ENCODE results near the gene HNRNPF.

Gene HNRNPF

GRCh38 chr10:43421519-43421918 is 12.5 kb upstream of the HNRNPF start:
- DNase-seq (ENCODE audit: low read depth in 1 of 2, low spot score in 1 of 2) = no peak

DNA sequence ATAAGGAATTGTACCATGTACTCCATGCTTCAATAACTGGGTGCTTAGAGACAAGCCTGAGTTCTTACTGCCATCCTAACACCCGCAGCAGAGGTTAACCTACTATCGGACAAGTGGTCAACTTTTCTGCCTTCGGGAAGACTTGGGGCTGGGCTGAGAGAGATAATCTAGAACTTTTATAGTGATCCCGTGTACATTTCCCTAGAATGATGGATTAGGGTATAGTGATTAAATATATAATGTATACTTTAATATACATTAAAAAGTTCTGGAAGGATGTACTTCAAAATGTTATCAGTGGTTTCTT is 12.2 kb upstream of the HNRNPF start:
- DNase-seq (ENCODE audit: low read depth in 1 of 2, low spot score in 1 of 2) = no peak

DNA sequence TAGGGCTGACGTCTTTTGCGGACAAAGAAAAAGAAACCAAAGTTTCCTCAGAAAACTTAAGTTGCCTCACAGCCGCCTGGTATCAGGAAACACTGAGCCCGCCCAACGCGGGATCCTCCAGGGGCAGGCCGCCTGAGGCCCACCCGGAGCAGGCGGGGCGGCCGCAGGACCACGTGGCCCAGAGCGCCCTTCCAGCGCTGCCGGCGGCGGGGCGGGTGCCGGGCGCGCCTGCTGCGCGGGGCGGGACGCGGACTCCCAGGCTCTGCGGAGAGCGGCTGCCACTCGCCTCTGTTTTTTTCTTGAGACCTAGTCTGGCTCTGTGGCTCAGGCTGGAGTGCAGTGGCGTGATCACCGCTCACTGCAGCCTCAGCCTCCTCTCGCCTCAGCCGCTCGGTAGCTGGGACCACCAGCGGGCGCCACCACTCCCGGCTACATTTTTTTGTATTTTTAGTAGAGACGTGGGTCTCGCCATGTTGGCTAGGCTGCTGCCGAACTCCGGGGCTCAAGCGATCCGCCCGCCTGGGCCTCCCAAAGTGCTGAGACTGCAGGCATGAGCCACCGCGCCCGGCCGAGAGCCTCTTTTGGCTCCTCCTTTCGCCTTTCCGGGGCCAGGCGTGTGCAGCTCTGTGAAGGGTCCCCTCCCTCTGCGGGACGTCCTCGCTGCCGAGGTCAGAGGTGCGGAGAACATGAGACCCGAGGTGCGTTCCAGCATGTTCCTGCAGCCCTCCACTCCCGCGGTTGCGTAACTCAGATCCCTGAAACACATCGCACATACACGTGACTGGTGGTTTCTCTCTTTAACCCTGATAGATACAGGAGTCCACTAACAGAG is 11.6 kb upstream of the HNRNPF start:
- DNase-seq (ENCODE audit: low read depth in 1 of 2, low spot score in 1 of 2) = peak; percentile 46 to 74

GRCh38 chr10:43419997-43420368 is 11.0 kb upstream of the HNRNPF start:
- no peak for DNase-seq (ENCODE audit: low read depth in 1 of 2, low spot score in 1 of 2)

DNA sequence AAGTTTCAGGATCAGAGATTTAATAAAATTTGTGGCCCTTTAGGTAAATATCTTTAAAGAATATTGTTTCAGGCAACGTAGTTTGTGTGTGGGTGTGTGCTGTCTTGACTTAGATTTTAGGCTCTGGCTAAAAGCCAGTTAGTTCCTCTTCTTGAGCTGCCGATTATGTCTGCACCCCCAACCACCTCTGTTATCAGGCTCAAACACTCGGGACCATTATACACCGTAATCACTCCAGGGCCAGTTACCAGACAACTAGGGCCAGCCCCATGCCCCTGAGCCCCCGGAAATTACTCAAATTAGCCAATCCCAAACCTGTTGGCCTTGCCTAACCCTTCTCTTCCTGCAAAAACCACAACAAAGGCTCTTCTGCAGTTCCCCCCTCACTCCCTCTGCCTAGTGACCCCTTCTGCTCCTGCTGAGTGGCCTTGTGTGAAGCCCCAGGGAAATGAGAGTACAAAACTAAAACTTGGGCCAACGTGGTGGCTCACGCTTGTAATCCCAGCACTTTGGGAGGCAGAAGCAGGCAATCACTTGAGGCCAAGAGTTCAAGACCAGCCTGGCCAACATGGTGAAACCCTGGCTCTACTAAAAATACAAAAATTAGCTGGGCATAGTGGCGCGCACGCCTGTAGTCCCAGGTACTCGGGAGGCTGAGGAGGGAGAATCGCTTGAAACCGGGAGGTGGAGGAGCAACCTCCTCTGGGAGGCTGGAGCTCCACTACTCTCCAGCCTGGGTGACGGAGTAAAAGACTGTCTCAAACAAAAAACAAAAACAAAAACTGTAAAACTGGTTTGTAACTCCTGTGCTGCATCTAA is 9.2 kb upstream of the HNRNPF start:
- no peak for DNase-seq (ENCODE audit: low read depth in 1 of 2, low spot score in 1 of 2)

DNA sequence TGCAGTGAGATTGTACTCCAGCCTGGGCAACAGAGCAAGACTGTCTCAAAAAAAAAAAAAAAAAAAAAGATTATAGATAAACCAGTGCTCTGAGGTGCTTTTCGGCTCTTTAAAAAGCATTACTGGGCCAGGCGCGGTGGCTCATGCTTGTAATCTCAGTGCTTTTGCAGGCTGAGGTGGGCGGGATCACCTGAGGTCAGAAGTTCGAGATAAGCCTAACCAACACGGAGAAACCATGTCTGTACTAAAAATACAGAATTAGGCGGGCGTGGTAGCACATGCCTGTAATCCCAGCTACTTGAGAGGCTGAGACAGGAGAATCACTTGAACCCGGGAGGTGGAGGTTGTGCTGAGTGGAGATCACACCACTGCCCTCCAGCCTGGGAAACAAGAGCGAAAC is 6.6 kb upstream of the HNRNPF start:
- no peak for DNase-seq (ENCODE audit: low read depth in 1 of 2, low spot score in 1 of 2)

- no peak for DNase-seq (ENCODE audit: low read depth in 1 of 2, low spot score in 1 of 2)
Observed at GRCh38 chr10:43411536-43411935, 2.5 kb upstream of the HNRNPF start.

GRCh38 chr10:43410345-43410744 is 1.4 kb upstream of the HNRNPF start:
- DNase-seq (ENCODE audit: low read depth in 1 of 2, low spot score in 1 of 2) = no peak

- peak; percentile 39 to 51 for DNase-seq (ENCODE audit: low read depth in 1 of 2, low spot score in 1 of 2)
Observed at GRCh38 chr10:43409385-43410109, 561 bp upstream of the HNRNPF start.

DNA sequence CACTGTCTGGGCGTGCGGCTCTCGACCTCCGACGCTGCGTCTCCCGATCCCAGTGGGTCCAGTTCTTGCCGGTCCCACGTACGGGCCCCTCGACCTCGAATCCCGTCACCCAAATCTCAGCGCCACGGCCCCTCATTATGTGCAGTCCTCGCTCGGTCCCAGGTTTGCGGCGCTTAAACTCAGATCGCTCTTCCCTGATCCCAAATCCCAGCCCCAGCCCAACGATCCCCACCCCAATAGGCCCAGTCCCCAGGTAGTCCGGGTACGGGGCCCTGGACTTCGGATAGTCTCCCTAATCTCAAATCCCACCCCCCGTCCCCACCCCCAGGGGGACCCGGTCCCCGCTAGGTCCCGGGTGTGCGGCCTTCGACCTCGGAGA is 666 bp downstream of the HNRNPF start:
- DNase-seq (ENCODE audit: low read depth in 1 of 2, low spot score in 1 of 2) = no peak

- peak; percentile 43 to 81 for DNase-seq (ENCODE audit: low read depth in 1 of 2, low spot score in 1 of 2)
Observed at GRCh38 chr10:43407576-43408330, 1.2 kb downstream of the HNRNPF start.

DNA sequence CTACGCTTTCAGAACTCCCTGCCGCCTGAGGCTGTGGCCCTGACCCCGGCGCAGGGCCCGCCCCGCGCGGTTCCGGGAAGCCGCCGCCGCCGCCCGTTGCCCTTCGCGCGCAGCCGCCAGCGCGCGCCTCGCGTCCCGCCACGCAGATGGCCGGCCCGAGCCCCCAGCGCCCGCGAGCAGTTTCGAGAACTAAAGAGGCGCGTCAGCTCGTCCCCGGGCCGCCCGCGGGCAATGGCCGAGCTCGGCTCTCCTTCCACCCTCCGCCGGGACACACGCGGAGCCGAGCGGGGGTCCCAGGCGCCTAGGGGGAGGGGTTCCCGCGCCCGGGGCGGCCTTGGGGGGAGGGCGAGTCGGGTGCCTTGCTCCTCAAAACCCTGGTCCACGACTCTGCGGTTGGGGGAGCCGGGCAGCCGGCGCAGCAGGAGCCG is 1.8 kb downstream of the HNRNPF start:
- peak; percentile 17 to 50 for DNase-seq (ENCODE audit: low read depth in 1 of 2, low spot score in 1 of 2)

GRCh38 chr10:43404704-43405084 is 4.3 kb downstream of the HNRNPF start:
- no peak for DNase-seq (ENCODE audit: low read depth in 1 of 2, low spot score in 1 of 2)

DNA sequence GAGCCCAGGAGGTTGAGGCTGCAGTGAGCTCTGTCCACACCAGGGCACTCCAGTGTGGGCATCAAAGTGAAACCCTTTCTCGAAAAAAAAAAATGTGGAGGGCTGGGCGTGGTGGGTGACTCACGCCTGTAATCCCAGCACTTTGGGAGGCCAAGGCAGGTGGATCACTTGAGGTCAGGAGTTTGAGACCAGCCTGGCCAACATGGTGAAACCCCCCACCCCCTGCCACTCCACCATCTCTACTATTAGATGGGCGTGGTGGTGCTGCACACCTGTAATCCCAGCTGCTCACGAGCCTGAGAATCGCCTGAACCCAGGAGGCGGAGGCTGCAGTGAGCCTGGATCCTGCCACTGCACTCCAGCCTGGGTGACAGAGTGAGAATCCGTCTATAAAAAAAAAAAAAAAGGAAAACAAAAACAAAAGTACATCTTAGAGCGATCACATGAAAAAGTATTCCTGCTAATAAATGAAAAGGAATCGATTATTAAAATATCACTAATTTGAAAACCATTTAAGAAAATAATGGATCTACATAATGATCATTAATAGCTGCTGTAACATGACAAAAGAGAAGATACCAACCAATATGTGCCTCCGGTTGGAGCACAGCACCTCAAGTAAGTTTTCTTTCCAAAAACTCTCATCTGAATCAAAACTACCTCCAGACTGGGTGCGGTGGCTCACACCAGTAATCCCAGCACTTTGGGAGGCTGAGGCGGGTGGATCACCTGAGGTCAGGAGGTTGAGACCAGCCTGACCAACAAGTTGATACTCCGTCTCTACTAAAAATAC is 4.9 kb downstream of the HNRNPF start:
- no peak for DNase-seq (ENCODE audit: low read depth in 1 of 2, low spot score in 1 of 2)

GRCh38 chr10:43402880-43403452 is 6.0 kb downstream of the HNRNPF start:
- no peak for DNase-seq (ENCODE audit: low read depth in 1 of 2, low spot score in 1 of 2)

DNA sequence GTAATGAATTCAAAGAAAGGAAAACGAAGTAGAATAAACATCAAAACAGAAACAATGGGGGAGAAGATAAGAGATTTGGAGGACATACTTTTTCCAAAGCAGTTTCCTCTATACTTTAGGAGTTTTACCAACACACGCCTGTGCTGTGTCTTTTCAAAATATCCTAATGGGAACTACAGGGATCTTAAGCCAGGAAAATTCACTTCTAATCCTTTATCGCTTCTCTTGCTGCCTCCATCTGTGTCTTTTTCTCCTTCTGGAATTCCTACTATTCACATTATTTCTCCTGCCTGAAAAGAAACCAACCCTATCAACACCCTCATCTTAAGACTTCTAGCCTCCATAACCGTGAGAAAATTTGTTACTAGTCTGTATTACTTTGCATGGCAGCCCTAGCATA is 6.8 kb downstream of the HNRNPF start:
- DNase-seq (ENCODE audit: low read depth in 1 of 2, low spot score in 1 of 2) = no peak

- DNase-seq (ENCODE audit: low read depth in 1 of 2, low spot score in 1 of 2) = no peak
Observed at GRCh38 chr10:43401627-43402026, 7.4 kb downstream of the HNRNPF start.

- no peak for DNase-seq (ENCODE audit: low read depth in 1 of 2, low spot score in 1 of 2)
Observed at GRCh38 chr10:43399320-43400310, 9.4 kb downstream of the HNRNPF start.

DNA sequence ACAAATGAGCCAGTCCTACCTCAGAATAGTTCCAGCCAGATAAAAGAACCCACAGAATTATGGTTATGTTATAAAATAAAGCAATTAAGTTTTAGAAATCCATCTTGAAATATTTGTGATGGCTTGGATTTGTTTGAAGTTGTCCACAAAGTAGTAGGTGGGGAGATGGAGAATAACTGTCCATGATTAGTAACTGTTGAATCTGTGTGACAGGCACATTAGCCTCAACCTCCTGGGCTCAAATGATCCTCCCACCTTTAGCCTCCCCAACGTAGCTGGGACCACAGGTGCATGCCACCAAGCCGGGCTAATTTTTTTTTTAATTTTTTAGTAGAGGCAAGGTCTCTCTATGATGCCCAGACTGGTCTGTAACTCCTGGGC is 10.1 kb downstream of the HNRNPF start:
- no peak for DNase-seq (ENCODE audit: low read depth in 1 of 2, low spot score in 1 of 2)
